ENCODE results near the gene SEM1.
"Not testable (repeated sequence)": the region's sequence is repeated elsewhere in the genome, so short reads cannot be mapped to it uniquely, and the experiment has no call there.

Gene SEM1

DNA sequence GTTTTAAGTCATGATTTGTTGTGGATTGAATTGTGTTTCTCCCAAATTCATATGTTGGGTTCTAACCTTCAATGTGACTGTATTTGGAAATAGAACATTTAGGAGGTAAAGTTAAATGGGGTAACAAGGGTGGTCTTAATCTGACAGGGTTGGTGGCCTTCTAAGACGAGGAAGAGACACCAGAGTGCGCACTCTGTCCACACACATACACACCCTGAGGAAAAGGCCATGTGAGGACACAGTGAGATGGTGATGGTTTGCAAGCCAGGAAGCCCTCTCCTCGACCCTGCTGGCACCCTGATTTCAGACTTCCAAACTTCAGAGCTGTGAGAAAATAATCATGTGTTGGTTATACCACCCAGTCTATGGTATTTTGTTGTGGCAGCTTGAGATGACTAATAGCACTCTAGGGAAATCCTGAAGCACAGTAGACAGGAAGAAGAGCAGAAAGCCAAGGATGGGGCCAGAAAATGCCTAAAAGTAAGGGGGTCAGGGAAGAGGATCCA lies 28.0 kb upstream of the SEM1 start:
- TF ChIP-seq, protein P1, sequence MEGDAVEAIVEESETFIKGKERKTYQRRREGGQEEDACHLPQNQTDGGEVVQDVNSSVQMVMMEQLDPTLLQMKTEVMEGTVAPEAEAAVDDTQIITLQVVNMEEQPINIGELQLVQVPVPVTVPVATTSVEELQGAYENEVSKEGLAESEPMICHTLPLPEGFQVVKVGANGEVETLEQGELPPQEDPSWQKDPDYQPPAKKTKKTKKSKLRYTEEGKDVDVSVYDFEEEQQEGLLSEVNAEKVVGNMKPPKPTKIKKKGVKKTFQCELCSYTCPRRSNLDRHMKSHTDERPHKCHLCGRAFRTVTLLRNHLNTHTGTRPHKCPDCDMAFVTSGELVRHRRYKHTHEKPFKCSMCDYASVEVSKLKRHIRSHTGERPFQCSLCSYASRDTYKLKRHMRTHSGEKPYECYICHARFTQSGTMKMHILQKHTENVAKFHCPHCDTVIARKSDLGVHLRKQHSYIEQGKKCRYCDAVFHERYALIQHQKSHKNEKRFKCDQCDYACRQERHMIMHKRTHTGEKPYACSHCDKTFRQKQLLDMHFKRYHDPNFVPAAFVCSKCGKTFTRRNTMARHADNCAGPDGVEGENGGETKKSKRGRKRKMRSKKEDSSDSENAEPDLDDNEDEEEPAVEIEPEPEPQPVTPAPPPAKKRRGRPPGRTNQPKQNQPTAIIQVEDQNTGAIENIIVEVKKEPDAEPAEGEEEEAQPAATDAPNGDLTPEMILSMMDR (IDR thresholded peaks at IDR 0.05; ENCODE audit: insufficient read depth, low read depth, low read length, missing control alignments) = no peak
- no peak for DNase-seq (ENCODE audit: low read depth)
- H3K4me3 ChIP-seq (ENCODE audit: low read length) = no peak overlapping the region

DNA sequence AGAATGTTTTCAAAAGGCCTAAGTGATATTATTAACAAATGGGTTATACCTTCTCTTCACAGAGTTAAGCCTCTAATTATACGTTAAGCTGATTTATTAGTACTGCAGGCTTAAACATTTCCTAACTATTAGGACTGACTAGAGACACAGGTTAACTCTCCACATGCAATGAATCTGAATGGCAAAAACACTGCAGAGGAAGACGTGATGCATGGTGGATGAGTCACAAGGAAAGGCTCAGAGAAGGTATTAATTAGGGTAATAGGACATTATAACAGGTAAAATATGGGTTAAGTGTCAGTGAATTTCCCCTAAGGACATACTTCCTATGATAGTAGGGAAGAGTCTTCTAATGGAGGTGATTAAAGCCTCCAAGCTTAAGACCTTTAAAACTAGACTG lies 24.7 kb upstream of the SEM1 start:
- H3K4me3 ChIP-seq (ENCODE audit: low read length) = no peak overlapping the region
- peak; percentile 66 for DNase-seq (ENCODE audit: low read depth)
- TF ChIP-seq, protein P1 (IDR thresholded peaks at IDR 0.05; ENCODE audit: insufficient read depth, low read depth, low read length, missing control alignments) = no peak

DNA sequence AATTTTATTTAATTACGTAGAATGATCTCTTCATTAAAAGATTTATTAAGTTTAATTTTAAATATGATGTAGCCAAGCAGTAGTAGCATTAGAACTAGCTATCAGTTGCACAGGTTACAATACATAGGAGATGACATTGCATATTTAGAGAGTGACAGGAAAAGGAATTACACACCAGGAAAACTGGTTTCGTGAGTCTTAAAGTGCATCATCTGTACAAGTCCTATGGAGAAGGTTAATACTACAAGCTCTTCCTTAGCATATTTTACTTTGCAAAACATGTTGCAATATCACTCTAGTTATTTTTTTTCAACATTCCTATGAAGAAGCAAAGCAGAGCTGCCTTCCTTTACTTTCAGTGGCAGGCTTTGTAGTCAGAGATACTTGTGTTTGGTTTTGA lies 20.2 kb upstream of the SEM1 start:
- DNase-seq (ENCODE audit: low read depth) = peak; percentile 95

DNA sequence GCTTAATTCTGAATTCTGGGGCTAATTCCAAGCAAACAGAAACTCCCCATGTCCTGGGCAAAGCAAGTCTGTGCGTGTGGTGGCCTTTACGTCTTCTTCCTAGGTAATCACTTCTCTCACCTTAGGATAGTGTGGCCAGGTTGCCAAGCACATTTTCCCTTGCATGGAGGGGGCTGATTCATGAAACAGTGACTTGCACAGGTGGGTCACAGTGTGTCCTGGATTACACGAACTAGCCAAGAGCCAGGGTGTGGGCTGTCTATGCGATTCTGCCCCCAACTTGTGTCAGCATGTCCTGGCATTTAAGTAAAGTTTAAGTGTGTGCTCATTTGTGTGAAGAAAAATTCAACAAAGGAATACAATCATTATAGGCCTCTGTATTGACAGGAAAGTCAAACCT lies 18.5 kb upstream of the SEM1 start:
- TF ChIP-seq, protein P1 (IDR thresholded peaks at IDR 0.05; ENCODE audit: insufficient read depth, low read depth, low read length, missing control alignments) = no peak
- DNase-seq (ENCODE audit: low read depth) = peak; percentile 95
- H3K4me3 ChIP-seq (ENCODE audit: low read length) = no peak overlapping the region

More for the DNA sequence above, 20.2 kb upstream of the SEM1 start:
- TF ChIP-seq, protein P1 (IDR thresholded peaks at IDR 0.05; ENCODE audit: insufficient read depth, low read depth, low read length, missing control alignments) = no peak
- no peak overlapping the region for H3K4me3 ChIP-seq (ENCODE audit: low read length)

DNA sequence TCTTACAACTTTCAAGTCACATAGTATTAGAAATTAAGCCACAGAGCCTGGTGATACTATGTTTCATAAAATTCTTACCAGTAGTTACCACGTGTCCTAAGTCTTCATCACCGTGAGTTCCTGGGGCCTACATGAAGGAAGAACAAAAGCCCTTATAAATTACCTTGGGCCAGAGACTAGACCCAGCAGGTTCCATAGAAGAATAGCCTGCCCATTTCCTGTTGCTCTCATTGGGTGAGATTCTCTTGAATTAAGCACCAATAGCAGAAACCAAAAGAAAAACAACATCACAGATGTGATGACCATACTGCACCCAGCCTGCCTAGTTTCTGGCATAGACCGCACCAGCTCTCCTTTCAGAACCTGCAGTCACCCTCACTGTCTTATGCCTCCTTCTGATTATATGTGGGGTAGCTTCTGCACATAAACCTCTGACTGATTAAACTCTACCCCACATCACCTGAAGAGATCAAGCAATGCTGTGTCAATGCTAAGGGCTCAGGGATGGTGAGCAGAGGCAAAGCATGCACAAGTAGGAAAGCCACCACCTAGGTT lies 18.0 kb upstream of the SEM1 start:
- no peak overlapping the region for H3K4me3 ChIP-seq (ENCODE audit: low read length)
- TF ChIP-seq, protein P1 (IDR thresholded peaks at IDR 0.05; ENCODE audit: insufficient read depth, low read depth, low read length, missing control alignments) = no peak
- DNase-seq (ENCODE audit: low read depth) = peak; percentile 62

DNA sequence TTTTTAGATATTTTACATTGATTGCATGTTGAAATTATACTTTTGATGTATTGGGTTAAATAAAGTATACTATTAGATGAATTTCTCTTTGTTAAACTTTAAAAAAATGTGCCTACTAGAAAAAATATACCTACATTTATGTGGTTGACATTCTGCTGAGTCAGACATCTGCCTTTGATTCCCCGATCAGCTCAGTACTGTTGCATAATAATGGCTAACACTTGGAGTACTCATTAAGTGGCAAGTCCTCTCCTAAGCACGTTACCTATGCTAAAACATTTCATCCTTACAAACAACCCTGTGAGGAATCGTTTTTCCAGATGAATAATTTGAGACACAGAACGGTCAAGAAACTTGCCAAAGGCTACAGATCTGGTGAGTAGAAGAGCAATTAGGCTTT lies 14.0 kb upstream of the SEM1 start:
- peak; percentile 86 for DNase-seq (ENCODE audit: low read depth)
- no peak overlapping the region for H3K4me3 ChIP-seq (ENCODE audit: low read length)
- TF ChIP-seq, protein P1 (IDR thresholded peaks at IDR 0.05; ENCODE audit: insufficient read depth, low read depth, low read length, missing control alignments) = no peak

DNA sequence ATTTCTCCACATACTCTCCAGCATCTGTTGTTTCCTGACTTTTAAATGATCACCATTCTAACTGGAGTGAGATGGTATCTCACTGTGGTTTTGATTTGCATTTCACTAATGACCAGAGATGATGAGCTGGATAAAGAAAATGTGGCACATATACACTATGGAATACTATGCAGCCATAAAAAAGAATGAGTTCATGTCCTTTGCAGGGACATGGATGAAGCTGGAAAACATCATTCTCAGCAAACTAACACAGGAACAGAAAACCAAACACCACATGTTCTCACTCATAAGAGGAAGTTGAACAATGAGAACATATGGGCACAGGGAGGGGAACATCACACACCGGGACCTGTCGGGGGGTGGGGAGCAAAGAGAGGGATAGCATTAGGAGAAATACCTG lies 13.3 kb upstream of the SEM1 start:
- not testable (repeated sequence) for H3K4me3 ChIP-seq (ENCODE audit: low read length); DNase-seq (ENCODE audit: low read depth)

Measured in epithelial cell of esophagus (primary cell).